IPS DF 4.7 (cell line): ENCODE results near the gene LAG3.
"Not testable (repeated sequence)": the region's sequence is repeated elsewhere in the genome, so short reads cannot be mapped to it uniquely, and the experiment has no call there.

ENCODE experiments used
- DNase-seq: peaks from one replicate; pipeline ENCODE4 v3.0.0-alpha.2; 2013; ENCODE audit warnings: low spot score; ENCODE audit errors: extremely low read depth

Gene LAG3

DNA sequence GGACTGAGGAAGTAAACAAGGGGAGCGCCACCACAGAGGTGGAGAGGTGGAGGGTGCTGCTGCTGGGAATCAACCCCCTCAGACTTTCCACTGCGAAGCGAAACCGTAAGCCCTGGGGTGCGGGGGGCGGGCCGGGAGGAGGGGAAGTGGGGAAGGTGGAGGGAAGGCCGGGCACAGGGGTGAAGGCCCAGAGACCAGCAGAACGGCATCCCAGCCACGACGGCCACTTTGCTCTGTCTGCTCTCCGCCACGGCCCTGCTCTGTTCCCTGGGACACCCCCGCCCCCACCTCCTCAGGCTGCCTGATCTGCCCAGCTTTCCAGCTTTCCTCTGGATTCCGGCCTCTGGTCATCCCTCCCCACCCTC lies at the start of gene LAG3:
Gene LAG3, plus strand, starts transcription at position 190 of the 365 bp plus-strand sequence. CDS start 333 bp downstream, outside the sequence.
- no peak for DNase-seq

DNA sequence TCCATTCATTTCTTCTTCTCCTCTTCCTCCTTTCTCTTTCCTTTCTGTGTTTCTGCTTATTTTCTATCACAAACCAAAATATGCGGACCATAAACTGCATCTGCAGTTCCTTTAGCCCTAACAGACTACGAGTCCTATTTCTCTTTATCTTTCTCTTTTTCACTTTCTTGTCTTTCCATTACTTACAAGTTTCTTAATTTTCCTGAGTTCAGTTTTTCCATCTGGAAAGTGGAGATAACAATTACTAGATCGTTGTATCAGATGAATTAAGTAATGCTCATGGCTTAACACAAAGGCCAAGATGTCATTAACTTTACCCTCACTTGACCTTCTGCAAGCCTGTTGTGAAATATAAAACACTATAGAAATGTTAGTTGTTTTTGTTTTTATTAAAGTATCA lies 49.5 kb upstream of the LAG3 start:
- no peak for DNase-seq

DNA sequence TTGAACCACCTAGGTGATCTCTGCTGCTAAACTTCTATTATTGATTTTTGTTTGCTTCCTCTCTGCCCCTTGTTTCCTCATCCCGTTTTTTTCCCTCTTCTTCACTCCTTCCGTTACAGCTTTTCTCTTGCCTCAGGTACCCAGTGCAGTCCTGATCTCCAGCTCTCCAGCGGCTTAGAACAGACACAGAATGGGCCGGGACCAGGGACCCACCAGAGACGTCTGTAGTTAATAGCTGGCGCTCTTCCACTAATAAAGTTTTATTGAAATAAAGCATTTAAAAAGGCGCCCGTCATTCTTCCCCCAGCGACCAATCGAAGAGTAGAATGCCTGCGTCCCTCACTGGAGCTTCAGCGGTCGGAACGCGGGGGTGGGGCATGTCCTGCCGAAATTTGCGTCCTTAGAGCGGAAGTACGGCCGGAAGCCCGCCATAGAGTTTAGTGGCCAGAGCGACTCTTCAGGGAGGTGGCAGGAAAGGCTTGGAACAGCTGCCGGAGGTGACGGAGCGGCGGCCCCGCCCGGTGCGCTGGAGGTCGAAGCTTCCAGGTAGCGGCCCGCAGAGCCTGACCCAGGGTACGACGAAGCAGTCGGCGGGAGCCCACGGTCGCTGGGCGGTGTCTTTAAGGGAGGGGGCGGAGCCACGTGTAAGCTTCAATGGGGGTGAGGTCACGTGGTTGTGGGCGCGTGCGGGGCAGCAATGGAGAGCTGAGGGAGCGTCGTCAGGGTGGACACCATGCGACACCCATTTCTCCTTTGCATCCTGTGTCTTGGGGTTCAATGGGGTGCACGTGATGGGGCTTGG lies 48.5 kb upstream of the LAG3 start, which contains the start of gene COPS7A:
Gene COPS7A, plus strand, starts transcription at position 440 of the 802 bp plus-strand sequence. CDS start 611 bp downstream, outside the sequence.
- peak; percentile 91 for DNase-seq

DNA sequence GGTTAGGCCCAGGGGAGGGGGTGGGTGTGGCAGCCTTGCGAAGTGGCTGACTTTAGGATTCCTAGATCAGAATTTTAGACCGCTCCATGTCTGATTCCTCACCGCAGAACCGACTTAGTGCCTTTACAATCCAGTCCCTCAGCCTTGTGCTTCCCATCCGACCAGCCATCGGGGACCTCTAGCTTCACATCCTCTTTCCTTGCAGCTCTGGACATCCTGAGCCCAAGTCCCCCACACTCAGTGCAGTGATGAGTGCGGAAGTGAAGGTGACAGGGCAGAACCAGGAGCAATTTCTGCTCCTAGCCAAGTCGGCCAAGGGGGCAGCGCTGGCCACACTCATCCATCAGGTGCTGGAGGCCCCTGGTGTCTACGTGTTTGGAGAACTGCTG lies 47.9 kb upstream of the LAG3 start:
- DNase-seq = no peak

DNA sequence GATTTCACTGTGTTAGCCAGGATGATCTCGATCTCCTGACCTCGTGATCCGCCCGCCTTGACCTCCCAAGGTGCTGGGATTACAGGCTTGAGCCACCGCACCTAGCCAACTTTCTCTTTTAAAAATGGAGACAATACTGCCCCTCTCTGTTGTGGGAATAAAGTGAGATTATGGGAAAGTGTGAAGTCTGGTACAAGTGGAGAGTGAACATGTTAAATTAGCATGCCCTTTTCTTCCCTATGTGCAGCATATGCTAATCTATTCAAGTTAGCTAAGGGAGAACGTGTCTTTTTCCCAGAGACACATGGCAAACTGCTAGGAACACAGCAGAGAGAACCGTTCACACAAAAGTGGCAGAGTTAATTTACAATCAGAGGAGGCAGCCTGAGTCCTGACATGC lies 47.0 kb upstream of the LAG3 start:
- DNase-seq = no peak

DNA sequence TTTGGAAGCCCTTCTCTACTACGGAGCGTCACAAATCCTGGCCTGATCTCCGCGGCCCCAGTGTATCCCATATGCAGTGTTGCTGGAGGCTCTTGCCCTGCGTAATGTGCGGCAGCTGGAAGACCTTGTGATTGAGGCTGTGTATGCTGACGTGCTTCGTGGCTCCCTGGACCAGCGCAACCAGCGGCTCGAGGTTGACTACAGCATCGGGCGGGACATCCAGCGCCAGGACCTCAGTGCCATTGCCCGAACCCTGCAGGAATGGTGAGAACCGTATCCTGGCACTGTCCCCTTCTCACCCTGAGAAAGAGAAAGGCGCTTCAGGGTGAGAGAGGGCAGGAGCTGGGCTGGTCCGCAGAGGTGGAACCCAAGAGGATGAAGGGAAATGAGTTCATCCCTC lies 43.1 kb upstream of the LAG3 start:
- DNase-seq = no peak

DNA sequence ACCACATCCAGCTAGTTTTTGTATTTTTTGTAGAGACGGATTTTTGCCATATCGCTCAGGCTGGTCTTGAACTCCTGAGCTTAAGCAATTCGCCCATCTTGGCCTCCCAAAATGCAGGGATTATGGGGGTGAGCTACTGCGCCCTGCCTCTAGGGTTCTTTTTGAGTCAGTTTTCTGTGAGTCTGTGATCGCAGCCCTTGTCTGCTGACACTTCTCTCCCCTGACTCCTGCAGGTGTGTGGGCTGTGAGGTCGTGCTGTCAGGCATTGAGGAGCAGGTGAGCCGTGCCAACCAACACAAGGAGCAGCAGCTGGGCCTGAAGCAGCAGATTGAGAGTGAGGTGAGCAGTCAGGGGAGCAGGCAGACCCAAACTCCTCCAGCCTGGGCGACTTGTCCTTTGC lies 42.2 kb upstream of the LAG3 start:
- DNase-seq = no peak

DNA sequence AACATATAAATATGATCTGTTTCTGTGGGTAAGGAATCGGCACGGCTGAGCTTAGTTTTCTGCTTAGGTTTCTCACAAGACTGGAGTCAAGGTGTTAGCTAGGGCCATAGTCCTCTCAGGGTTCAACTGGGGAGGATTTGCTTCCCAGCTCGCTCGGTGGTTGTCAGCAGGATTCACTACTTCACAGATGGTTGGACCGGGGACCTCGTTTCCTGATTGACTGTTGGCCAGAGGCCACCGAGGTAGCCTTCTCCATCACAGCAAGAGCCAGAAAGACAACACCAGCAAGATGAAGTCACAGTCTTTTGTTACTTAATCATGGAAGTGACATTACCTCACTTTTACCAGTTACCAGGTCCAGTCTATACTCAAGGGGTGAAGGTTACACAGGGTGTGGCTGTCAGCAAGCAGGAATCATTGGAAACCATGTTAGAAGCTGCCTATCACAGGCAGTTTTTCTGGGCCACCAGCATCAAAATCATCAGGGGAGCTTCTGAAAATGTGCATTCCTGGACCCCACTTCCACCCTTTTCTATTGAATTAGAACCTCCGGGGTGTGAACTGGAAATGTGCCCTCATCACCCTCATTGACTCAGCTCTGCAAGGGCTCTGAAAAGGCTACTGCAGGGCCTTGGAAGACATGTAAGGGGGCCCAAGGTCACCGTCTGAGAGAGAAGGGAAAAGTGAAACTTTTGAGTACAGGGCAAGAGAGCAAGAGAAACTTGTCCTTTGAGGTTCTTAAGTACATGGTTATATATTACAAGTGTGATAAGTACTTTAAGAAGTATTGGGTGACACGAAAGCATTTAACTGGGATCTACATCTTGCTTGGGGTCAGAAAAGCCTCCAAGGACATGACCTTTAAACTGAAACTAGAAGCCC lies 37.6 kb upstream of the LAG3 start:
- DNase-seq = no peak

DNA sequence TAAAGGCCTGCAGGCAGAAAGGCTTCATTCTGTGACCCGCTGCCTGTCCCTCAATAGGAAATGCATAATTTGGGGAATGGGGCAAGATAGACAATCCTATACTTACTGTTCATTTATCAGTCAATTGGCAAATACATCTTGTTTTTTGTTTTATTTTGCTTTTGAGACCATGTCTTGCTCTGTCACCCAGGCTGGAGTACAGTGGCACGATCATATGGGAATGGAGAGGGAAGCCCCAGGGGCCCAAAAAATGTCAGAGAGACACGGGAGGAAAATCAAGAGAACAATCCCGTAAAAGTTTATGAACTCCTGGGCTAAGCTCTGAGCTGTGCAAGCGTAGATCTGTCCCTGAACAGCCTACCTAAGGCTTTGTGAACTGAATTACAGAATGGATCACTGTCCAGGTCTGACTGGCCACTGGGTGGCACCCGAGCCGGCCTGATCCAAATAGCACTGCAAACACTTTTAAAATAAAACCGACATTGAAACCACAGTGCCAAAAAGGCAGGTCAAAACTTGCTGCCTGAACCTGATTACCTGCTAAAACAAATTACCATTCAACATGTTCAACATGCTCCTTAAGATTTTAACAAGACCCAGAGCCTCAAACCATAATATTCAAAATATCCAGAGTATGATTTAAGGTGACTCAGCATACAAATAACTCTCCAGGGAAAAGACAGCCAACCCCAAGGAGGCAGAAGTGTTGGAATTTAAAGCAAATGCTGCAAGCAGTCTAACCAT lies 36.7 kb upstream of the LAG3 start:
- no peak for DNase-seq

DNA sequence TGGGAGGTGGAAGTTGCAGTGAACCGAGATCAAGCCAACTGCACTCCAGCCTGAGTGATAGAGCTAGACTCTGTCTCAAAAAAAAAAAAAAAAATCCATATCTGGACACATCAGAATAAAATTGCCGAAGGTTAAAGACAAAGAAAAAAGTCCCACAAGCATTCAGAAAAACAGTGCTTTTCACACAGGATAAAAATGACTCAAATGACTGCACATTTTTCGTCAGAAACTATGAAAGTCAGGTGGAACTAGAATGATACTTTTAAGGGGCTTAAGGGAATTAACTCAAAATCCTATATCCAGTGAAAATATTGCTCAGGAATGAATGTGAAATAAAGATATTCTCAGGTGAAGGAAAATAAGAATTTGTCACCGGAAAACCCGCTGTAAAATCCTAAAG lies 35.6 kb upstream of the LAG3 start:
- DNase-seq = no peak

DNA sequence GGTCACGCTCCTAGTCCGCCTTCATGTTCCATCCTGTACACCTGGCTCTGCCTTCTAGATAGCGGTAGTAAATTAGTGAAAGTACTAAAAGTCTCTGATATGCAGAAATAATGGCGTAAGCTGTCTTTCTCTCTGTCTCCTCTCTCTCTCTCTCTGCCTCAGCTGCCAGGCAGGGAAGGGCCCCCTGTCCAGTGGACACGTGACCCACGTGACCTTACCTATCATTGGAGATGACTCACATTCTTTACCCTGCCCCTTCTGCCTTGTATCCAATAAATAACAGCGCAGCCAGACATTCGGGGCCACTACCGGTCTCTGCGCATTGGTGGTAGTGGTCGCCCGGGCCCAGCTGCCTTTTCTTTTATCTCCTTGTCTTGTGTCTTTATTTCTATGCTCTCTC lies 30.2 kb upstream of the LAG3 start:
- not testable (repeated sequence) for DNase-seq

DNA sequence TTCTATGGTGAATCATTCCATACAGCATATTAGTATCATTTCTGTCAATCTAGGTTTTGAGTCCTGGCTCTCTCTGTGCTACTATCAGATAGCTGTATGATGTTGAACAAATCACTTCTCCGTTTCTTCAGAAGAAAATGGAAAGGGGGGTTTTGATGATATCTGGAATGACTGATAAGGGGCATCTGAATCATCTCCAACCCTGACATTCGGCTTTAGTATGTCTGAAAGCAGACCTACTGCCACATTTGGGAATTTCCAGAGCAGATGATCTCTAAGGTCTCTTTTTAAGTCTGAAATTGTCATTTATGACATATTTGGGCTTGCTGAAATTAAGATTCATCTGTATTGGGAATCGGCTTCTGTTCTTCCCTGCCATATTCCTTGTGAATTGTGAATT lies 29.5 kb upstream of the LAG3 start:
- no peak for DNase-seq

DNA sequence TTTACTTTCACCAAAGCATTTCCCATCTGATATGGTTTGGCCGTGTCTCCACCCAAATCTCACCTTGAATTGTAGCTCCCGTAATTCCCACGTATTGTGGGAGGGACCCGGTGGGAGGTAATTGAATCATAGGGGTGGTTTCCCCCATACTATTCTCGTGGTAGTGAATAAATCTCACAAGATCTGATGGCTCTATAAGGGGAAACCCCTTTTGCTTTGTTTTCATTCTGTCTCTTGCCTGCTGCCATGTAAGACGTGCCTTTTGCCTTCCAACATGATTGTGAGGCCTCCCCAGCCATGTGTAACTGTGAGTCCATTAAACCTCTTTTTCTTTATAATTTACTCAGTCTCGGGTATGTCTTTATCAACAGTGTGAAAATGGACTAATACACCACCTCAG lies 29.0 kb upstream of the LAG3 start:
- DNase-seq = not testable (repeated sequence)

DNA sequence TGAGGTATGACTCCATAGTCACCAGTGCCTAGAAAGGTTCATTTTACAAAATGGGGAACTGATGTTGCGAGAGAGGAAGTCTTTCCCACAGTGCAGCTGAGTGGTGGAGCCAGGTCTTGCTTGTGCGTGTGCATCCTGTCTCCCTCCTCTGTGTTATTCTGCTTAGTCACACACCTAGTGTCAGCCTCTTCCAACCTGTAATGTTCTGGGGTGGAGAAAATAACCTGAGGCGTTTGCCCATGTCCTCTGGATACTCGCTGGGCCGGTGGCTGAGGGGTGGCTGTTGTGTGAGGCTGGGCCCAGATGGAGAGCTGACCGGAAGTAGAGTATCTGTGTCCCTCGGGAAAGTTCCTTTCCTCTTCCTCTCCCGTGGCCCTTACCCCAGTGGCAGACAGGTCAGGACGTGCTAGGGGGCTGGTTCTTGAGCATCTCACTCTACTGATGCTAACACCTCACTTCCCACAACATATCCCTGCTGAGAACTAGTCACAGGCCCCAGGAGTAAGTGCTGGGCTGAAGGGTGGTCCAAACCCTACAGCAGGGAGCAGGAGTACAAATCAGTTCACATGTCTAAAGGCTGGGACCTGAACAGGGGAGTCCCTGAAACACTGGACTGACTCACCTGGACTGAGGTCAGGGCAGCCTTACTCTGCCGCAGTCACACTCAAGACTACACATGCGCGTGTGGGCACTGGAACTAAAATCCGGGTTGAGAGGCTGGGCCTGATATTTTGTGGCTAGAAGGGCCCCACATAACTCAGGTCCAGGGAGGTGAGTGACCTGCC lies 26.4 kb upstream of the LAG3 start:
- DNase-seq = no peak

DNA sequence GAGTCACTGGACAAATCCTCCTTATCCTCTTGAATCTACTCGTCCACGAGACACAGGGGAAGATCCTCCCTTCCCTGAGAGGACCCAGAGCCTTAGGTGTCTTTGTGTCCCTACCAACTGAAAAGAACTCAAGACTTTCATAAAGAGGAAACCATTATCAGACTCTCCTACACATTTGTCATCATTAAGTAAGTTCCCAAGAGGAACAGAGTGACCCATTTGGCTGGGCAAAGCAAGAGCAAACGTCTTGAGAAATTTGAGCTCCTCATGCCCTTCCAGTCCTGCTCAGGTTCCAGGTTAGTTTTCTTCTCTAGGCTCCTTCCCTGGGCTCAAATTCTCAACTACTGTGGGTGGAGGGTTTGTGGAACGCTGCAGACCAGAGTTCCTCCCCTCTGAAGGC lies 25.1 kb upstream of the LAG3 start:
- no peak for DNase-seq

DNA sequence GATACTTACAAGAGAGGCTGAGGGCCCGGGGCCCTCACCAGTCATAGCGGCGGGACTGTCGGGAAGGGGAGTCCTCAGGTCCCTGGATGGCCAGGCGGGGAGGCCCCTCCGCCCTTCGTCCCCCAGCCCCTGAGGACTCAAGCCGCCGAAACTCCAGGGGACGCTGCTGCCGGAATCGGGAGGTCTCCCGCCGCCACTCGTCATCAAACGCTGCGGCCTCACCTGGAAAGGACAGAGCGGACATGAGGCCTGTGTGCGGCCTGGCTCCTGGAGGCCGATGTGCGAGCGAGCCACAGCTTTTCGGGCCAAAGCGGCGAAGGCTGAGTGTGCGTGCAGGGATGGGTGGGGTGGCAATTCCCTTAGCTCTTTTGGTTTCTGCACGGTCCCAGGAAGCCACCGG lies 23.6 kb upstream of the LAG3 start:
- DNase-seq = no peak

DNA sequence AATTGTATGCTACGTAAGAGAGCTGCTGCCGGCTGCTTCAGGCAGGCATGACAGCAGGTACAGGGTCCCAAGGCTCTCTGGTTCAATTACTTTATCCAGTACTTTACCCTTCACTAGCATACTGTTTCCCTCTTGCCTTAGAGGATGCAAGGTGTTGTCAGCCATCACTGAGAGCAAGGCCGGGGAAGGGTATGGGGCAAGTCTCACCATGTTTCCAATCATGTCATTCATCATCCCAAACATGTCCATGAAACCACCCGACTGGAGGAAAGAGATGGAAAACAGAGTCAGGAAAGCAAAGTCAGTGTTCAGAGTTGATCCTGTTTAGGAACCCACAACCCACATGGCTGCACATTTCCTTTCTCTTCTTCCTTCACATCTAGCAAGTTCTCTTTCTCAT lies 21.8 kb upstream of the LAG3 start:
- DNase-seq = no peak

DNA sequence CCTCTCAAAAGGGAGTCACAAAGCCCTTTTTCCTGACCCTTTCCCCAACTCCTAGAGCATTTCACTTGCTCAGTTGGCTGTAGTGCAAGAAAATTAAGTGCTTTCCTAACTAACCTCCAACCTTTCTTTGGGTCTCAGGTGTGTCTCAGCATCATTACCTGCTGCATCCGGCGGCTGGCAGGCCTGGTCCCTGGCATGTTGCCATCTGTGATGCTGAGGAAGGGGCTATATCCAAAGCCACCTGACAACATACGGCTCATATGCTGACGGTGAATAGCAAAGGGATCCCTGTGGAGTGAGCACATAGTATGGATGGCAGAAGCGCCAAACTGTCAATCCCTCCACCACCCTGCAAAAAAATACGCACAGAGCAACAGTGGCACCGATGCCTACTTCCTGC lies 20.6 kb upstream of the LAG3 start:
- DNase-seq = no peak

DNA sequence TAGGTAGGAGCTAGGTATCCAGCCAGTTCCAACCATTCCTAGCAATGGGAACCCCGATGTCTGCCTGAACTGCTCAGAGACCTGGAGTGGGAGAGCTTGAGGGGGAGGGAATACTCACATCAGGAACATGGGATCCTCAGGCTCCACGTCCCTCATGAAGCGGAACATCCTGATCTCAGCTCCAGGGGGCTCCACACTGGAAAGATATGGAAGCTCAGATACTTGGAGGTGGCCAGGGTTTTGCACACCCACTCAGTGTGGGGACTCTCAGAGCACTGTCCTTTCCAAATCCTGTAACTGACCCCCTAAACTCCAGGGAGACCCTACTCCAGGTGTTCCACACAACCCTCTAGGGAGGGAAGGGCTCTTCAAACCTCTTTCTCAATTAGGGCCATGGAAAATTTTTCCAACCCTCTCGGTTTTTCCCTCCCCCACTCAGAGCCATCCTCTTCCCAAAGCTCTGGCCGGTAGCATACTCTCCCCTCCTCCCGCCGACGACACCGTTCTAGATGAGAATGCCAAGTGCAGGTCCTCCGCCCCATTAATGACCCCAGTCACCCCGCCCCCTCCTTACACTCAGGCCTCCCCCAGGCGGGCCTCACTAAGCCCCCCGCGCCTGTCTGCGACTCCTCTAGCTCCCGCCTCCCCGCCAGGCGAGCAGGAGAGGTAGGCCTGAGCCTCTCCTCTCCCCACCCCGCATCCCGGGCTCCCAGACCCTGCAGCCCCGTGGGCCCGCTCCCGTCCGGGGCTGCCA lies 20.0 kb upstream of the LAG3 start:
- DNase-seq = no peak
